HepG2 (cell line): ENCODE measurements around the gene KHK. TPM values are rescaled to one million over a fixed set of nuclear protein-coding genes. Genes with fewer than 3 reads are reported as not detected.

Source experiments
- ATF7-NPFF ChIP-seq: sonication (generic); formaldehyde crosslinking; IDR thresholded peaks from 2 replicates; pipeline ENCODE4 v1.8.1; 2023; ENCODE audit warnings: mild to moderate bottlenecking, low read depth, missing genetic modification reagents, moderate library complexity
- ERF ChIP-seq: IDR thresholded peaks from 2 replicates; pipeline ENCODE4 v1.6.1; 2018; ENCODE audit warnings: missing biosample characterization, missing genetic modification reagents
- GTF2F1 ChIP-seq: fragments of 150-350 bp; IDR thresholded peaks from 2 replicates; pipeline ENCODE4 v1.6.1; 2014; ENCODE audit warnings: low read length
- IKZF1 ChIP-seq: fragments of 450-650 bp; IDR thresholded peaks from 2 replicates; pipeline ENCODE4 v1.7.1; 2016
- MEIS1 ChIP-seq: sonication (generic); formaldehyde crosslinking; IDR thresholded peaks from 2 replicates; pipeline ENCODE4 v1.9.0; 2021; ENCODE audit warnings: mild to moderate bottlenecking, missing genetic modification reagents, moderate library complexity, borderline replicate concordance
- MTERF4 ChIP-seq: sonication (generic); formaldehyde crosslinking; IDR thresholded peaks from 2 replicates; pipeline ENCODE4 v1.8.0; 2023; ENCODE audit warnings: mild to moderate bottlenecking, missing genetic modification reagents
- PHF5A ChIP-seq: IDR thresholded peaks from one replicate; pipeline ENCODE4 v1.6.1; 2018; ENCODE audit warnings: low read depth, missing genetic modification reagents; ENCODE audit not compliant: unreplicated experiment
- RNF219 ChIP-seq: sonication (generic); formaldehyde crosslinking; IDR thresholded peaks from 2 replicates; pipeline ENCODE4 v1.5.0; 2020; ENCODE audit warnings: mild to moderate bottlenecking, missing genetic modification reagents
- SP1 ChIP-seq, 2 experiments: fragments of 450-650 bp in 1 of 2; sonication (generic) in 1 of 2; formaldehyde crosslinking in 1 of 2; IDR thresholded peaks; 2 replicates each; pipeline versions ENCODE4 v1.4.0 to v1.6.1; 2016 to 2020; ENCODE audit warnings: missing genetic modification reagents in 1 of 2
- SRF ChIP-seq: IDR thresholded peaks from 2 replicates; pipeline ENCODE4 v1.6.1; 2011; ENCODE audit warnings: mild to moderate bottlenecking, low read depth, low read length, moderate library complexity
- ZBTB8A ChIP-seq: sonication (generic); formaldehyde crosslinking; IDR thresholded peaks from 2 replicates; pipeline ENCODE4 v1.4.0; 2020; ENCODE audit warnings: mild to moderate bottlenecking, low read depth, missing genetic modification reagents, borderline replicate concordance
- ZFP41 ChIP-seq: sonication (generic); formaldehyde crosslinking; IDR thresholded peaks from 2 replicates; pipeline ENCODE4 v1.4.0; 2020; ENCODE audit warnings: mild to moderate bottlenecking, missing genetic modification reagents, borderline replicate concordance
- ZNF354B ChIP-seq: sonication (generic); formaldehyde crosslinking; IDR thresholded peaks from 2 replicates; pipeline ENCODE4 v1.8.0; 2022; ENCODE audit warnings: mild to moderate bottlenecking, missing genetic modification reagents
- ZNF615 ChIP-seq: sonication (generic); formaldehyde crosslinking; IDR thresholded peaks from 2 replicates; pipeline ENCODE4 v1.5.0; 2020; ENCODE audit warnings: mild to moderate bottlenecking, missing genetic modification reagents, borderline replicate concordance
- ZNF687 ChIP-seq: sonication (generic); formaldehyde crosslinking; IDR thresholded peaks from 2 replicates; pipeline ENCODE4 v1.5.1; 2020; ENCODE audit warnings: mild to moderate bottlenecking, missing genetic modification reagents, moderate library complexity
- ZNF891 ChIP-seq: sonication (generic); formaldehyde crosslinking; IDR thresholded peaks from 2 replicates; pipeline ENCODE4 v1.5.0; 2020; ENCODE audit warnings: mild to moderate bottlenecking, missing genetic modification reagents
- polyA plus RNA-seq, 8 experiments: library from polyadenylated mRNA; depleted of rRNA in 3 of 8; stranded (reverse) in 7 of 8; unstranded in 1 of 8; fragments of >200 nt; fragmentation: Illumina TruSeq in 4 of 8; extraction: Trizol in 4 of 8; gene quantifications; 2 replicates each; pipeline versions ENCODE4 v1.2.1 to v1.2.3, GENCODE V29; 2011 to 2016; ENCODE audit warnings: low read depth in 4 of 8, missing spikeins in 1 of 8, mixed read lengths in 1 of 8; ENCODE audit not compliant: insufficient read depth in 1 of 8
- total RNA-seq, 5 experiments: library from RNA; depleted of rRNA; stranded (reverse); fragments of >200 nt; fragmentation: Illumina TruSeq; extraction: Trizol; gene quantifications; 2 replicates each; pipeline ENCODE4 v1.2.3, GENCODE V29; 2016; ENCODE audit warnings: low read depth in 1 of 5
- TF ChIP-seq, protein P1 (sequence below): sonication (generic); formaldehyde crosslinking; IDR thresholded peaks from 2 replicates; pipeline ENCODE4 v1.4.0; 2020; ENCODE audit warnings: missing genetic modification reagents
- TF ChIP-seq, protein P2 (sequence below): sonication (generic); formaldehyde crosslinking; IDR thresholded peaks from 2 replicates; pipeline ENCODE4 v1.4.0; 2020; ENCODE audit warnings: missing genetic modification reagents, mild to moderate bottlenecking, borderline replicate concordance

The KHK gene
- total and polyA plus RNA-seq, 2 of the 13 experiments (the other 11 are each of a cell fraction or from before 2014, with no cell fraction given): 40.9 to 99.2 TPM

GRCh38 chr2:27095745-27096651, 9.4 kb downstream of the KHK start (continued):
- TF ChIP-seq ZNF687: peak; percentile 95
- TF ChIP-seq ZNF354B (CRISPR knock-in tag): peak; percentile 67
- no peak for TF ChIP-seq RNF219
- 0 out of 2 replicates have a peak, but pooled peaks have one; percentile 51 for TF ChIP-seq ZNF615 (CRISPR knock-in tag)
- TF ChIP-seq MTERF4 (CRISPR knock-in tag): peak; percentile 96; the same call in 1 of the 2 replicates
- TF ChIP-seq ZFP41: peak; percentile 98
- TF ChIP-seq ZNF891 (CRISPR knock-in tag): peak; percentile 8; the same call in 1 of the 2 replicates
- TF ChIP-seq IKZF1: no peak
- peak; percentile 89 for TF ChIP-seq PHF5A (CRISPR knock-in tag)
- no peak; the same call in 1 of the 2 replicates for TF ChIP-seq MEIS1
- no peak for TF ChIP-seq SRF
- TF ChIP-seq SP1 (IDR thresholded peaks at IDR 0.05): no peak
- TF ChIP-seq SP1 (CRISPR knock-in tag; IDR thresholded peaks at IDR 0.05): no peak
- no peak for TF ChIP-seq ZBTB8A (CRISPR knock-in tag)
- TF ChIP-seq ERF (CRISPR knock-in tag): peak; percentile 94
- no peak for TF ChIP-seq GTF2F1
- TF ChIP-seq, protein P1, sequence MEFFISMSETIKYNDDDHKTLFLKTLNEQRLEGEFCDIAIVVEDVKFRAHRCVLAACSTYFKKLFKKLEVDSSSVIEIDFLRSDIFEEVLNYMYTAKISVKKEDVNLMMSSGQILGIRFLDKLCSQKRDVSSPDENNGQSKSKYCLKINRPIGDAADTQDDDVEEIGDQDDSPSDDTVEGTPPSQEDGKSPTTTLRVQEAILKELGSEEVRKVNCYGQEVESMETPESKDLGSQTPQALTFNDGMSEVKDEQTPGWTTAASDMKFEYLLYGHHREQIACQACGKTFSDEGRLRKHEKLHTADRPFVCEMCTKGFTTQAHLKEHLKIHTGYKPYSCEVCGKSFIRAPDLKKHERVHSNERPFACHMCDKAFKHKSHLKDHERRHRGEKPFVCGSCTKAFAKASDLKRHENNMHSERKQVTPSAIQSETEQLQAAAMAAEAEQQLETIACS (CRISPR knock-in tag): peak; percentile 42; the same call in 1 of the 2 replicates
- TF ChIP-seq ATF7-NPFF (CRISPR knock-in tag): peak; percentile 79
- TF ChIP-seq, protein P2, sequence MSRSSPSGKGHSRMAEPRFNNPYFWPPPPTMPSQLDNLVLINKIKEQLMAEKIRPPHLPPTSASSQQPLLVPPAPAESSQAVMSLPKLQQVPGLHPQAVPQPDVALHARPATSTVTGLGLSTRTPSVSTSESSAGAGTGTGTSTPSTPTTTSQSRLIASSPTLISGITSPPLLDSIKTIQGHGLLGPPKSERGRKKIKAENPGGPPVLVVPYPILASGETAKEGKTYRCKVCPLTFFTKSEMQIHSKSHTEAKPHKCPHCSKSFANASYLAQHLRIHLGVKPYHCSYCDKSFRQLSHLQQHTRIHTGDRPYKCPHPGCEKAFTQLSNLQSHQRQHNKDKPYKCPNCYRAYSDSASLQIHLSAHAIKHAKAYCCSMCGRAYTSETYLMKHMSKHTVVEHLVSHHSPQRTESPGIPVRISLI (CRISPR knock-in tag): no peak; the same call in 1 of the 2 replicates
